Left colon (tissue), 2 donors: Measurements from ENCODE around the gene NETO2. TPM values are rescaled to one million over a fixed set of nuclear protein-coding genes. Genes with fewer than 3 reads are reported as not detected.

Source experiments
- ATAC-seq: fragments of 200-7000 bp; cut with Tn5 transposase; one replicate; pipeline ENCODE4 v1.9.1; 2020; ENCODE audit warnings: mild to moderate bottlenecking, moderate library complexity
- DNase-seq, 2 donors: peaks; one replicate each; pipeline ENCODE4 v3.0.0-alpha.2; 2020
- intact Hi-C, 2 donors: fragments of 100-400 bp; cut with DNase I in 1 of 2; cut with micrococcal nuclease in 1 of 2; formaldehyde crosslinking; loops; one replicate each; pipeline versions ENCODE4 v1.11.2 to v1.14.0; 2022; cut with DNase I, micrococcal nuclease
- total RNA-seq, 2 donors: library from RNA; stranded (reverse); fragmentation: NEBNext Ultra II Directional; extraction: Animal tissue kit (Norgen Biotek cat#: 25700); gene quantifications; one replicate each; pipeline ENCODE4 v1.2.1, GENCODE V29; 2021
- donor health status: DM: no; HTN: no; CAD: no.
- donor health status: DM: yes; HTN: yes; CAD: no.

The NETO2 gene
- total RNA-seq, 2 donors from 2014 or later = 3.0 to 28.0 TPM

DNA sequence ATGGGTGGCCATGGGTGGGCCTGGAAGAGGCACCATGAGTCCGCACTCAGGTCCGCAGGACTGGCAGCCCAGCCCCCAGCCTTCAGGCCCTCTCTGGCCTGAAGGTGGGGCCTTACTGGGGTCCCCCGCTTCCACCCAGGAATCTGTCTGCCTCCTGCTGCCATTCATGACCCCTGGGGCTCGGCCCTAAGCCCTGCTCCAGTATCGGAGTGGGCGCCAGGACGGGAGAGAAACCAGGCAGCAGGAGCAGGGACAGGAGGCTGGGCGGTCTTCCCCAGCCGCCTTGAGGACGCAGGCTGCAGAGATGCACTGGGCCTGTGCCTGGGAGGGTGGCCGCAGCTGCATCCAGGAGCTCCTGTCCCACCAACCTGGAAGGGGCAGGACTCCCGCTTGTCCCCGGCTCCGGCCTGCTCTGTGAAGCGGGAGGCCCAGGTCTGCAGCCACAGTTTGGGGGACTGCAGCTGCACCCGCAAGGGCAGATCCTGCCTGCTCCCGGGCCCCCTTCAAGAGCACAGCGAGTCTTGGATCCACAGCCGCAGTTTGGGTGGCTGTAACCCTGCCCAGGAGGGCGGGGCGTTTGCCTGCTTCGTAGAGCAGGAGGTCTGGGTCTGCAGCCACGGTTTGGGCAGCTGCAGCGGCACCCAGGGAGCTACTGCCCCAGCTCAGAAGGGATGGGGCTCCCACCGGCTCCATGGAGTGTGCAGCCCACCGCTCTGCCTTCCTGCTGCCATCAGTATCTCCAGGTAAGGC lies 88.4 kb downstream of the NETO2 start:
- peak in 1 of 2 donors; percentile 17 for DNase-seq
- intact Hi-C loops = no loop called here
- ATAC-seq = no peak

DNA sequence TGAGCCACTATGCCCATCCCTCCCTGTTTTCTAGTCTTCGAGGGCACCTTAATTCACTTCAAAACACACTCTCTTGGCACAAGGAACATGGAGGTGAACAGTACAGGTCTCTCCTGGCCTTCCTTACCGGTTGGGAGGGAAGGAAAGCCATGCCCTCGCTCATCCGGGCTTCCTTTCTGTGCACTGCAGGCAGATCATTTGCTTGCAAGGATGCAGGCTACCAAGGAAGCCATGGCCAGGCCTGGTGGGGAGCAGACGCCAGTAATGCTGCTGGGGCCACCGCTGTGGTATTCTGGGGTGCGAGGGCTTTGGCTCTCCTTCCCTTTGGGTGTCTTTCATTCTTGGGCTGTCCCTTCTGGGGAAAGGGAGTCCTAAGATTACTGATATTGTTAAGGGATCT lies 89.4 kb downstream of the NETO2 start:
- DNase-seq (peak in 1 of 2 donors; percentile 4), ATAC-seq (no peak)
- intact Hi-C loops = no loop called here

DNA sequence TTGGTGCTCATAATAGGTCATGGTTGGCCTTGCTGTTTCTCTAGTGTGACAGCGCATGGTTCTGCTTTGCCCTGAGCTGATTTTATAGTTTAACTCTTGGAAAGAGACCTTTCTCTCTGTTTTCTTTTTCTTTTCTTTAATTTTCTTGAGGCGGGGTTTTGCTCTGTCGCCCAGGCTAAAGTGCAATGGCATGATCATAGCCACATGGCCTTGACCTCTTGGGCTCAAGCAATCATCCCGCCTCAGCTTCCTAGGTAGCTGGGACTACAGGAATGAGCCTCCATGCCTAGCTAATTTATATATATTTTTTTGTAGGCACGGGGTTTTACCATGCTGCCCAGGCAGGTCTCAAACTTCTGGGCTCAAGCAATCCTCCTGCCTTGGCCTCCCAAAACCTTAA lies 89.8 kb downstream of the NETO2 start:
- ATAC-seq = no peak
- intact Hi-C loops = no loop called here
- peak in 1 of 2 donors; percentile 1 for DNase-seq

DNA sequence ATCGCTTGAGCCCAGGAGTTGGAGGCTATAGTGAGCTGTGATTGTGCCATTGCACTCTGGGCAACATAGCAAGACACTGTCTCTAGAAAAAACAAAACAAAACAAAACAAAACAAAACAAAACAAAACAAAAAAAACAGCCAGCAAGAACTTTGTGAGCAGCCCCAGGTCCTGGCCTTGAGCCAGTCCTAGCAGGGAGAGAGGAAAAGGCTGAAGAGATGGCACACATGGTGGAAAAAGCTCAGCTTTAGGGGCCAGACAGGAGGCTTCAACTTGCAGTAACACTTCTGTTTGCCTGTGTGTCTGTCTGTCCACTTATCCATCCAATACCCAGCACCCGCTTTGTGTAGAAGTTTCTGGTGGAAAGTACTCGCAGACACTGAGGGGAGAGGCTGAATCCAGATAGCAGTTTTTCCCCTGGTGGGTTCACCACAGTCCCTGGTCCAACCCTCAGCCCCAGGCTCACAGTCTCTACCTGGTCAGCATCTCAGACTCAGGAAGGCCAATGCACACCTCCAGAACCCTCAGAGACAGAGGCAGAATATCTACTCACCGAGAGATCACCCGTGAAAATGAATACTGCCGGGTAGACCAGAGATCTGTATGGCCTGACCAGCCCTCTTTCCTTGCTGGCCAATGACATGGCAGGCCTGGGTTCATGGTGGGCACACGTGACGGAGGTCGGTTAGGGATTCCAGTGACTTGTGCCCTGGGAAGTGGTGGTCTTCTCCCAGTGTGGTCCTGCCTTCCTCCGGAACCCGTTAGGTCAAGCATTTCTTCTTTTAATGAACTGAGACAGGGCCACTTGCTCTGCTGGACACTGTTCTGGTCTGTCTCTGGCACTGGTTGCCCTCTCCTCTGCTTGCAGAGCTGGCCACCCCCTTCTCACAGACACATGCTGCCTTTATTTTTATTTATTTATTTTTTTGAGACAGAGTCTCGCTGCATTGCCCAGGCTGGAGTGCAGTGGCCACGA lies 90.8 kb downstream of the NETO2 start:
- ATAC-seq (no peak), DNase-seq (peak in 1 of 2 donors; percentile 6)
- intact Hi-C loops = no loop called here

DNA sequence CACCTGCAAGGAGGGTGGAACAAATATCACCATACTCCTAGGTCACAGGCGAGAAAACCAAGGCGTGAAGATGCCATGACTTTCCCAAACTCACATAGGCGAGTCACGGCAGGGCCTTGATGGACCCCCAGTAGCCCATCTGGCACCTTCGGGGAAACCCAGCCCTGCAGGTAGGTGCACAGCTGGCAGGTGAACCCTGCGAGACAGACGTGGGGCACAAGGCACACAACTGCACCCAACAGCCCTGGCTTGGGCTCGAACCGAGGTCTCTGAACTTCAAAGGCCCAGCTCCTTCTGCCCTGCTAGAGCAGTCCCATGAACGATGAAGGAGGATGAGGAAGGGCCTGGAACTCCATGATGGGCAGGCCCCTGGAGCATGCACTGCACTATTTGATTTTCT lies 92.7 kb downstream of the NETO2 start:
- intact Hi-C loops = no loop called here
- ATAC-seq (no peak), DNase-seq (no peak)

GRCh38 chr16:47049901-47050583 lies 93.7 kb downstream of the NETO2 start:
- intact Hi-C loops = no loop called here
- ATAC-seq (no peak), DNase-seq (no peak)

- no peak for DNase-seq
- intact Hi-C loops = no loop called here
- no peak for ATAC-seq
These were observed 96.1 kb downstream of the NETO2 start for GRCh38 chr16:47047524-47048203.

GRCh38 chr16:47046726-47047523 lies 96.8 kb downstream of the NETO2 start:
- ATAC-seq = no peak
- intact Hi-C loops = no loop called here
- no peak for DNase-seq

DNA sequence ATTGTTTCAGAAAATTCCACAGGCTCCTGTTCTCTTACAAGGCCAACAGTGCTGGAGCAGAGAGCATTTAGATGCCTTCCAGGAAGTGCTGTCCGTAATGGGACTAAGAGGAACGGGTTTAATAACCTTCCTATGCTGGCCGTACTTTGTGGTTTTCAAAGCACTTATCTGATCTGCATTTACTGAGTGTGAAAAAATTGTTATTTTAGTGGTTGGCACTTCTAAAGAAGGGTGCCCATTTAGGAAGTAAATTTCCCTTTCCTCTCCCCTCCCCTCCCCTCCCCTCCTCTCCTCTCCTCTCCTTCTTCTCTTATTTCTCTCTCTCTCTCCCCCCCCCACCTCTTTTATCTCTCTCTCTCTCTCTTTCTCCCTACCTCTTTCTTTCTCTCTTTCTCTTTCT lies 98.3 kb downstream of the NETO2 start:
- no peak for DNase-seq
- intact Hi-C loops = no loop called here
- peak; percentile 60 for ATAC-seq

DNA sequence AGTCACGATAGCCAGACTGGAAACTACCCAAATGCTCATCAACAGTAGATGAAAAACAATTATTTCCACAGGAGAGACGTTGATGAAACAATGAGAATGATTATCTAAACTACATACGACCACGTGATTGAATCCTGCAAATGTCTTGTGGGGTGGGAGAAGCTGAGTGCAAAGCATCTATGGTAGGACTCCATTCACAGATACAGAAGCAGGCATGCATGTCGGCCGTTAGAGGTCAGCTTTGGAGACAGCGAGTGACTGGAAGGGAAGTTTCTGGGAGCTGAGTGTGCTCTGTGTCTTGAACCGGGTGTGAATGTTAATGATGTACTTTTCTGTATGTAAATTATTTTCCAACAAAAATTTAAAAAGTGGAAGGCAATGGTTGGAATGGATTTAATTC lies 98.7 kb downstream of the NETO2 start:
- DNase-seq = no peak
- intact Hi-C loops = no loop called here
- ATAC-seq = no peak

GRCh38 chr16:47043970-47044684 lies 99.6 kb downstream of the NETO2 start:
- intact Hi-C loops = no loop called here
- ATAC-seq (no peak), DNase-seq (no peak)

GRCh38 chr16:47043200-47043599 lies 100.5 kb downstream of the NETO2 start:
- intact Hi-C loops = no loop called here
- ATAC-seq = no peak
- DNase-seq = no peak

GRCh38 chr16:47037746-47038458 lies 105.8 kb downstream of the NETO2 start:
- DNase-seq (peak; percentile 69 to 95), ATAC-seq (peak; percentile 98)
- intact Hi-C loops = loop anchor here in 1 of 2 donors (10.0 kb wide), 1 partner anchor 1117 kb away; the partner anchor contains the start of gene ABCC12

DNA sequence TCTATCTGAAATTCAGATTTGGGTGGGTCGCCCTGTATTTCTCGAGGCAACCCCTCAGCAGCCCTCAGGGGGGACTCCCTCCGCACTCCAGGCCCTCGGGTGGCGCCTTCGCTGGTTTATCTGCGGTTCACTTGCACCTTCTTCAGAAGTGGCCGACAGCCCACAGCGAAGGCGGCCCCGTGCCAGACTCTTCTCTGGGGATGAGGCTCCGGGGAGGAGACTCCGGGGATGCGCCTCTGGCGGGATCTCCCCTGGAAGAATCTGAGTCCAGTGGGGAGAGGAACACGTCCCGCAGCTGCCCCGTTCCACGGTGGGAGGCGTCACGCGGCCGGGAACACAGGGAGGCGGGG lies 106.4 kb downstream of the NETO2 start:
- ATAC-seq = peak; percentile 45
- intact Hi-C loops = loop anchor here in 1 of 2 donors (10.0 kb wide), 1 partner anchor 1117 kb away; the partner anchor contains the start of gene ABCC12
- DNase-seq = no peak

GRCh38 chr16:47036201-47036600 lies 107.5 kb downstream of the NETO2 start:
- ATAC-seq (no peak), DNase-seq (no peak)
- intact Hi-C loops = loop anchor here in 1 of 2 donors (10.0 kb wide), 1 partner anchor 1119 kb away; the partner anchor contains the start of gene ABCC12

DNA sequence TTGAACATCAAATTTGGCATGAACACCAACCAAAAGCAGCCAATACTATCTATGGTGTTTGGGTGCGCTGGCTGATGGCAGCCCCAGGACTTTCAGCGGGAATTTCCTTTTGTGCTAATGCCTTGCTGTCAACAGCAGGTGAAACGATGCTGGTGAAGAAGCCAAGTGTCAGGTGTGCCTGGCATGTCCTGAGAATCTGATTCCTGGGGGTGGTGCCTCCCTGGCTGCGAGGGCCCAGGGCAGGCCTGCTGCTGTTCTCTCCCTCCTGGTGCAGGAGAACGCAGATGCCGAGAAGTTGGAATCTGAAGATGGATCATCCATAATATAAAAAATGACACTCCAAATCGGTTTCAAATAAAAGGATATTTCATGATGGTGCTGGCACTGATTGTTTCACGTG lies 108.3 kb downstream of the NETO2 start:
- DNase-seq (no peak), ATAC-seq (no peak)
- intact Hi-C loops = loop anchor here in 1 of 2 donors (10.0 kb wide), 1 partner anchor 1119 kb away; the partner anchor contains the start of gene ABCC12
